HAP-1 (cell line): ENCODE results near the gene MSH5.

Experiments used
- DNase-seq, 2 experiments: peaks; one replicate each; pipeline ENCODE4 v3.0.0-alpha.2; 2016 to 2020; ENCODE audit warnings: low spot score in 2 of 2
- H3K27me3 ChIP-seq: fragments of 250-450 bp; sonication (Bioruptor Pico); 2 replicates; pipeline ENCODE4 v1.5.1; 2020; ENCODE audit warnings: low read depth, mild to moderate bottlenecking, moderate library complexity
- H3K36me3 ChIP-seq: fragments of 250-450 bp; sonication (Bioruptor Pico); replicated peaks from 2 replicates; pipeline ENCODE4 v1.5.1; 2020; ENCODE audit warnings: mild to moderate bottlenecking
- H3K4me1 ChIP-seq: fragments of 250-450 bp; sonication (Bioruptor Pico); 2 replicates; pipeline ENCODE4 v1.5.1; 2020; ENCODE audit warnings: mild to moderate bottlenecking
- H3K4me3 ChIP-seq: fragments of 250-450 bp; sonication (Bioruptor Pico); 2 replicates; pipeline ENCODE4 v1.5.1; 2020; ENCODE audit warnings: mild to moderate bottlenecking, moderate library complexity
- H3K9me3 ChIP-seq: fragments of 250-450 bp; sonication (Bioruptor Pico); 2 replicates; pipeline ENCODE4 v1.5.1; 2020; ENCODE audit warnings: mild to moderate bottlenecking, moderate library complexity
- in situ Hi-C: fragments of 300-500 bp; cut with MboI; formaldehyde crosslinking; loops from 3 replicates; pipeline ENCODE4 v1.14.3; 2020; ENCODE audit warnings: low sequenced_read_pairs, inconsistent platforms, mixed read lengths

The MSH5 gene

DNA sequence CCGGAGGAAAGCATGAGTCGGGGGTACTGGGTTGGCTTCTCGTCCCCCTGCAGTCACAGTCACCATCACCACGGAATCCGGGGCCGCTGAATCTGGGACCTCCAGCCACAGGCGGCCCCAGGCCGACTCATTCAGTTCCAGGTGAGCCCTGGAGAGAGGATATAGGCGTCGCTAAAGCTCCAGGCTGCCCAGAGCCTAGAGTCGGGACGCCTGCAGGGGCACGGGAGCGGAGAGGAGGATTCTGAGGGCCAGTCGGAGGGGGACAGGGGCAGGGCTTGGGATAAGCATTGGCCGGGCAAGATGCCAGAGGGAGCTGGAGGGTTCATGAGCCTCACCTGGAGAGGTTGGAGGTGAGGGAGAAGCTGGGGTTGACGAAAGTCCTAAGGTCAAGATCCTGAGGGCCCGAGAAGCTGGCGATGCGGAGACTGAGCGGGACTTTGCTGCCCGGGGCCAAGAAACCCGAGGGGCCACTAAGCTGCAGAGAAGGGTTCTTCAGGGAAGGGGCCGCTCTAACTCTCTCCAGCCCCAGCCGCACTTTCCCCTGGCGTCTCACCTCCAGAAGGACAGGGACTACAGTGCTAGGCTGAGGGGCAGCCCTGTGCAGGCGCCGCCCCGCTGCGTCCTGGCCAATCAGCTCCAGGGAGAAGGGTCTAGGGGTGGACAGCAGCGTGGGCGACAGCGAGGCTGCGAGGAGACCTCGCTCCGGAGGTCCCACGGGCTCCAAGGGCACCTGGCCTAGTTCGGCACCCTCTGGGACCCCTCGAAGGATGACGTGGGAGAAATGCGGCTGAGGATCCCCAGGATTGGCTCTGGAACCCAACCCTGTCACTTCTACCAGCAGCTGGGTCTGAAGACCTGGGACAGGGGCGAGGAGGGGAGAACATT lies 26.3 kb downstream of the MSH5 start:
- H3K27me3 ChIP-seq: no peaks in the 10 kb centered on the region
- DNase-seq: no peak
- H3K4me1 ChIP-seq: peaks cover 5% of the 10 kb centered on the region
- H3K4me3 ChIP-seq: no peak overlapping the region
- in situ Hi-C loops: no loop called here
- H3K36me3 ChIP-seq: peaks cover 40% of the 10 kb centered on the region
- no peaks in the 10 kb centered on the region for H3K9me3 ChIP-seq

DNA sequence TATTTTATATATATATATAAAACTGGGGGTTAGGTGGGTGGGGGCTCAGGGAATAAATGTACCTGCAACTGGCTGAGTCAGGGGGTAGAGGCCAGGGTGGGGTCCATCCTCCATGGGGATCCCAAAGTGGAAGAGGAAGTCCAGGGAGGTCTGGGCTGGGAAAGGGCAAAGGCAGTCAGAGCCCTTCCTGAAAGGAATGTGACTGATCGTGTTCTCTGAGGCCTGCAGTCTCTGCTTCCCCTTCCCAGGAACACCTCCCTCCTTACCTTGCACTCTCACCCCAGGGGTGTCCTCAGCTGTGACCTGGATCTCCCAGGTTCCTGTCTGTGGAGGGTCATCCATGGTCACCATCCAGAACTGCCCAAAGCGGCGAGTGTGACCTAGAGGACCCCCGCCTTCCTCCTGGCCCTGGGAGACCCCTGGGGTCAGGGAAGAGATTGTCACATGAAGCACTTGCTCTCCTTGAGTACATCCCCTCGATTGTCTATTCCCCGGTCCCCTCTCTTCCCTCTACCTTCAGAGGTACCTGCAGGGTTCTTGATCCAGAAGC lies 27.4 kb downstream of the MSH5 start:
- Histone ChIP-seq H3K9me3 (no peaks in the 10 kb centered on the region), H3K4me1 (peaks cover 5% of the 10 kb centered on the region), H3K27me3 (no peaks in the 10 kb centered on the region), H3K36me3 (peaks cover 30% of the 10 kb centered on the region), H3K4me3 (no peak overlapping the region)
- in situ Hi-C loops: no loop called here
- no peak for DNase-seq

DNA sequence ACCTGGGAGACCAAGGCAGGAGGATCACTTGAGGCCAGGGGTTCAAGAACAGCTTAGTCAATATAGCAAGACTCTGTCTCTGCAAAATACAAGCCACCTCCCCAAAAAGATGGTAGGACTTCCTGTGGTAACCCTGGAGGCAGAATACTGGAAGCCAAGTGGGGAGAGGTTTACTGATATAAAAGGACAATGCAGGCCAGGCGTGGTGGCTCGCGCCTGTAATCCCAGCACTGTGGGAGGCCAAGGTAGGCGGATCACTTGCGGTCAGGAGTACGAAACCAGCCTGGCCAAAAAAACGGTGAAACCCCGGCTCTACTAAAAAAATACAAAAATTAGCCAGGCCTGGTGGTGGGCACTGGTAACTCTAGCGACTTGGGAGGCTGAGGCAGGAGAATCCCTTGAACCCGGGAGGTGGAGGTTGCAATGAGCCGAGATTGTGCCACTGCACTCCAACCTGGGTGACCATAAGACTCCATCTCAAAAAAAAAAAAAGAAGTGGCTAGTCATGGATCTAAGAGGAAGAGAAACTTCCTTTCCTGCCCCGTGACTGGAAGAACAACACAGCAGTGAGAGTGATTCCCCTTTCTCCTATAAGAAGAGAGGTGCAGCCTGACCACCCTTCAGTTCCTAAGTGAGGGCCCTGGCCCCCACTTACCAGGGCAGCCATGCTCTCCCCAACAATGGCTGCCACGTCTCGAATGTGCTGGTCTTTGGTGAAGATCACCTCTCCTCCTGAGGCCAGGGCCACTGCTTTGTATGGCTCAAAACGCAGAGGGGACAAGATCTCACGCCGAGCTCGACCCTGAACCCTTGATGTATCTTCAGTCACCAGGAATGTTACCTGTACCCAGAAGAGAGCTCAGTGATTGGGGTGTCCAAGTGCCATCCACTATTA lies 28.8 kb downstream of the MSH5 start:
- peaks cover 15% of the 10 kb centered on the region for H3K36me3 ChIP-seq
- H3K27me3 ChIP-seq: no peaks in the 10 kb centered on the region
- H3K4me1 ChIP-seq: no peaks in the 10 kb centered on the region; the same call in 1 of the 2 replicates
- H3K4me3 ChIP-seq: no peak overlapping the region
- no peak for DNase-seq
- in situ Hi-C loops: no loop called here
- H3K9me3 ChIP-seq: no peaks in the 10 kb centered on the region

DNA sequence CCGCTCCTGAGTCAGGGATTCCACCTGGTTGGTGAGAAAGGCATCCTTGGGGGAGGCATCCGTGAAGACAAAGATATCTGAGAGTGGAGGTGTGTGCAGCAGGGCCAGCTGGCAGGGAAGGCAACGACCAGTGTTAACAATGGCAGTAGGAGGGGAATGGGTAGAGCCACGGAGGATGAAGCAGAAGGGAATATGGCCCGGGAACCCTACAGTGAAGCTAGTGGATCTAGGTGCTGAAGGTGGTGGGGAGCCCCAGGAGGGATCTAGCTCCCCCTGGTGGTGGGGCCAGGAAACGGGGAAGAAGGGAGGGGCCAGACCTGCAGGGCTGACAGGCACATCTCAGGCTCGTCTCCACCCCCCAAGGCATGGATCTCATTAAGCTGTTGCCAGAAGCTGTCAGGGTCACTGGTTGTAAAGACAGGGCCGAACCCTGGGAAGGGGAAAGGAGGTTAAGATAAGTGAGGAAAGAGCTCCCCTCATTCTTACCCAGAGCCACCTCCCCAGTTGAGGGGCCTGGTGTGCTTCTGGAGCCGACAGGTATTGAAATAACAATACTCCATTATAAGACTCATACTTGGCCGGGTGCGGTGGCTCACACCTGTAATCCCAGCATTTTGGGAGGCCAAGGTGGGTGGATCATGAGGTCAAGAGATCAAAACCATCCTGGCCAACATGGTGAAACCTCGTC lies 30.0 kb downstream of the MSH5 start:
- H3K4me3 ChIP-seq: no peak overlapping the region
- H3K4me1 ChIP-seq: no peaks in the 10 kb centered on the region; the same call in 1 of the 2 replicates
- peak; percentile 40 to 86 for DNase-seq
- H3K9me3 ChIP-seq: no peaks in the 10 kb centered on the region
- H3K36me3 ChIP-seq: peaks cover 3% of the 10 kb centered on the region
- in situ Hi-C loops: no loop called here
- H3K27me3 ChIP-seq: no peaks in the 10 kb centered on the region

- H3K27me3 ChIP-seq: no peaks in the 10 kb centered on the region
- no peaks in the 10 kb centered on the region; the same call in 1 of the 2 replicates for H3K36me3 ChIP-seq
- in situ Hi-C loops: no loop called here
- H3K4me1 ChIP-seq: no peaks in the 10 kb centered on the region; the same call in 1 of the 2 replicates
- DNase-seq: no peak
- no peaks in the 10 kb centered on the region for H3K9me3 ChIP-seq
- no peak overlapping the region for H3K4me3 ChIP-seq
Observed at GRCh38 chr6:31770860-31771259, 31.1 kb downstream of the MSH5 start.

- no peak overlapping the region for H3K4me3 ChIP-seq
- H3K9me3 ChIP-seq: no peaks in the 10 kb centered on the region
- no peak for DNase-seq
- H3K4me1 ChIP-seq: peaks cover 2% of the 10 kb centered on the region
- in situ Hi-C loops: no loop called here
- H3K27me3 ChIP-seq: no peaks in the 10 kb centered on the region
- no peaks in the 10 kb centered on the region for H3K36me3 ChIP-seq
Observed at GRCh38 chr6:31771992-31772358, 32.2 kb downstream of the MSH5 start.

GRCh38 chr6:31775184-31775583 lies 35.4 kb downstream of the MSH5 start:
- no peaks in the 10 kb centered on the region for H3K27me3 ChIP-seq
- H3K9me3 ChIP-seq: no peaks in the 10 kb centered on the region
- DNase-seq: no peak
- peaks cover 6% of the 10 kb centered on the region for H3K4me1 ChIP-seq
- H3K36me3 ChIP-seq: peaks cover 25% of the 10 kb centered on the region
- H3K4me3 ChIP-seq: no peak overlapping the region
- in situ Hi-C loops: no loop called here

DNA sequence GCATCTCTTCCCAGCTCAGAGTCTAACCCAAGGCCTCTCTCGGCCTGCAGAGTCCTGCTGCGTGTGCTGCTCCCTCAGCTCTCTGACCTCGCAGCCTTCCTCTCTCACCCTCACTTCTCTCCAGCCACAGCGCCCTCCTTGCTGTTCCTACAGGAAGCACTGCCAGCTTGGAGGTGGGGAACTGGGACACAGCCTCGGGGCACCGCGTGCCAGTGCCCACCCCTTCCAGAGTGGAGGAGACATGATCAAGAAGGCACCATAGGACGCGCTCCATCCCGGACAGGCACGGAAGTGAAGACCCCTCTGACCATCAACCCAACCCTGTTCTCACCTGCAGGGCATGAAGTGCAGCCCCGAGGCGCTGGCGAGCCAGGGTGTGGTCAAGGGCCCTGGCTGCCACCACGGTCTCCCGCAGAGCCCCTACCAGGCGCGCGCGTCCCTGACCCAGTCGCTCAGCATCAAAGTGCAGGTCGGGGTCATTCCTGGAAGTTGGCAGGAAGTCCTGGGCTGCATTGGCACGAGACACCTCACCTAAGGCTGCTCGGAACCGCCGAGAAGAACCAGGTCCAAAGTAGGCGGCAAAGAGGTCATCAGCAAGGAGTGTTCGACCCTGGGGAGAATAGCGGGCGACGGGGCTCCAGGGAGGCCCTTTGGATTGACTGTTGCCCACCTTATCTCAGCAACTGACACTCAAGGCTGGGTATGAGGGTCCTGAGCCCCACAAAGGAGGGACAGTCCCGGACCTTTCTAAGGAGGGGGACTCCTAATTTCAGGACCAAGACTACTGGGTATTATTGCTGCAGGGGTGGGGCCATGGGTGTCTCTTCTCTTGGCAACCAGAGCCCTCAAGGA lies 36.1 kb downstream of the MSH5 start:
- Histone ChIP-seq H3K4me1 (peaks cover 6% of the 10 kb centered on the region), H3K4me3 (no peak overlapping the region), H3K27me3 (no peaks in the 10 kb centered on the region), H3K9me3 (no peaks in the 10 kb centered on the region), H3K36me3 (peaks cover 32% of the 10 kb centered on the region)
- DNase-seq: no peak
- in situ Hi-C loops: no loop called here

- no peaks in the 10 kb centered on the region for H3K9me3 ChIP-seq
- H3K4me1 ChIP-seq: peaks cover 6% of the 10 kb centered on the region
- no peak overlapping the region for H3K4me3 ChIP-seq
- H3K27me3 ChIP-seq: no peaks in the 10 kb centered on the region
- DNase-seq: no peak
- in situ Hi-C loops: no loop called here
- H3K36me3 ChIP-seq: peaks cover 39% of the 10 kb centered on the region
Observed at GRCh38 chr6:31776485-31776988, 36.7 kb downstream of the MSH5 start.

- H3K9me3 ChIP-seq: no peaks in the 10 kb centered on the region
- peaks cover 6% of the 10 kb centered on the region for H3K4me1 ChIP-seq
- H3K4me3 ChIP-seq: no peak within 1 kb of the TSS
- DNase-seq: peak; percentile 26 to 63
- H3K27me3 ChIP-seq: no peaks in the 10 kb centered on the region
- H3K36me3 ChIP-seq: peaks cover 45% of the 10 kb centered on the region
- in situ Hi-C loops: no loop called here
Observed at GRCh38 chr6:31776989-31777666, 37.3 kb downstream of the MSH5 start, which contains the start of gene VWA7. Gene VWA7, minus strand, starts transcription at chr6:31777328. Its CDS starts 549 bp downstream, at chr6:31776779.

GRCh38 chr6:31777667-31778050 lies 37.9 kb downstream of the MSH5 start:
- H3K36me3 ChIP-seq: peaks cover 50% of the 10 kb centered on the region
- in situ Hi-C loops: no loop called here
- no peak overlapping the region for H3K4me3 ChIP-seq

DNA sequence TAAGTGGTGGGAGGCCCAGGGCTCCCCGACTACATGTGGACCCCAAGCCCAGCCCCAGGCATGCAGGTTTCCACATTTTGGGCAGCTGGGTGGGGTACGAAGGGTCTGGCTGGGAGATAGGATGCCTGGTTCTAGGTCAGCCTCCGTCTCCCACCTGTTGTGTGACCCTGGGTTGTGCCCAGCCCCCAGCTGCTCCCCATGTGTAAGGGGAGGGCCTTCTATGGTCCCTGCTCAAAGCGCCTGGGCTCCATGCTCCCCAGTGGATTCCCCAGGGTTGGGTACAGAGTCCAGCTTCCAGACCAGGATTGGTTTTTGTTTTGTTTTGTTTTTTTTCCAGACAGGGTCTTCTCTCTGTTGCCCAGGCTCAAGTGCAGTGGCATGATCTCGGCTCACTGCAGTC lies 38.4 kb downstream of the MSH5 start:
- Histone ChIP-seq H3K27me3 (no peaks in the 10 kb centered on the region), H3K36me3 (peaks cover 55% of the 10 kb centered on the region), H3K4me1 (peaks cover 6% of the 10 kb centered on the region), H3K9me3 (no peaks in the 10 kb centered on the region), H3K4me3 (no peak overlapping the region)
- in situ Hi-C loops: no loop called here
- DNase-seq: no peak

More at GRCh38 chr6:31777667-31778050, 37.9 kb downstream of the MSH5 start:
- Histone ChIP-seq H3K4me1 (peaks cover 6% of the 10 kb centered on the region), H3K9me3 (no peaks in the 10 kb centered on the region), H3K27me3 (no peaks in the 10 kb centered on the region)
- no peak for DNase-seq
